Progenitor cell of endocrine pancreas (in vitro differentiated cells): ENCODE measurements around the gene DPH6. TPM values are rescaled to one million over a fixed set of nuclear protein-coding genes. Genes with fewer than 3 reads are reported as not detected.
A peak's percentile ranks its signal among the peaks of the same experiment; 100 is the strongest.

Experiments
- DNase-seq: peaks from one replicate; pipeline ENCODE4 v3.0.0; 2021; ENCODE audit warnings: low spot score; ENCODE audit not compliant: unreplicated experiment
- H3K27ac Mint-ChIP-seq: 2 replicates; pipeline ENCODE4 v1.8.0; 2021; ENCODE audit warnings: mild to moderate bottlenecking, moderate library complexity, mixed read lengths
- H3K27me3 Mint-ChIP-seq: 2 replicates; pipeline ENCODE4 v1.8.0; 2021; ENCODE audit warnings: mixed read lengths
- H3K36me3 Mint-ChIP-seq: 2 replicates; pipeline ENCODE4 v1.8.0; 2022; ENCODE audit warnings: mixed read lengths; ENCODE audit not compliant: insufficient read depth
- H3K4me1 Mint-ChIP-seq: 2 replicates; pipeline ENCODE4 v1.8.0; 2021; ENCODE audit warnings: low read depth, mixed read lengths
- H3K4me3 Mint-ChIP-seq: 2 replicates; pipeline ENCODE4 v1.8.0; 2021; ENCODE audit warnings: low read depth, mild to moderate bottlenecking, moderate library complexity, mixed read lengths
- H3K9me3 Mint-ChIP-seq: 2 replicates; pipeline ENCODE4 v1.8.0; 2021; ENCODE audit warnings: low read depth, mixed read lengths
- total RNA-seq: library from RNA; stranded (reverse); gene quantifications from 2 replicates; pipeline ENCODE4 v1.2.1, GENCODE V29; 2021
- TF ChIP-seq, protein P1 (sequence below): fragments of 200-600 bp; sonication (generic); IDR thresholded peaks from one replicate; pipeline ENCODE4 v1.5.0; 2021; ENCODE audit warnings: antibody characterized with exemption, mild to moderate bottlenecking; ENCODE audit not compliant: unreplicated experiment

The DPH6 gene
- total RNA-seq, 1 donor from 2014 or later: 11.4 TPM

DNA sequence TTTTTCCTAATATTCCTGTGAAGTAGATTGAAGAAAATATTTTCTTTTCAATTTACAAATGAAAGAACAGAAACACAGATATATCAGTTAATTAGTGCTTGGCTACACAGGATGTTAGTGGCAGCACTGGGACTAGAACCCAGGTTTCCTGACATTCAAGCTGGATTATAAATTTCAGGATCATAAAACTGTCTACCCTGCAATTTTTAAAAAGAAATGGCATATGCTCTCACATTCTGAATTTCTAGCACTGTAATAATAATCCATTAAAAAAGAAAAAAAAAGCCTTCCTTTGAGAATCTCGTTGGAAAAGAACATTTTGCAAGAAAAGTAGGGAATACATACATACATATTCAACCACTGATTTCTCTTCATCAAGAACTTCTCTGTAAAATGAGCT is 9.3 kb upstream of the DPH6 start:
- Mint-ChIP-seq H3K4me1 (peaks cover 2% of the 10 kb centered on the region), H3K4me3 (no peak overlapping the region), H3K27ac (no peak overlapping the region), H3K9me3 (no peaks in the 10 kb centered on the region), H3K27me3 (no peaks in the 10 kb centered on the region), H3K36me3 (no peaks in the 10 kb centered on the region)
- DNase-seq: no peak
- TF ChIP-seq, protein P1, sequence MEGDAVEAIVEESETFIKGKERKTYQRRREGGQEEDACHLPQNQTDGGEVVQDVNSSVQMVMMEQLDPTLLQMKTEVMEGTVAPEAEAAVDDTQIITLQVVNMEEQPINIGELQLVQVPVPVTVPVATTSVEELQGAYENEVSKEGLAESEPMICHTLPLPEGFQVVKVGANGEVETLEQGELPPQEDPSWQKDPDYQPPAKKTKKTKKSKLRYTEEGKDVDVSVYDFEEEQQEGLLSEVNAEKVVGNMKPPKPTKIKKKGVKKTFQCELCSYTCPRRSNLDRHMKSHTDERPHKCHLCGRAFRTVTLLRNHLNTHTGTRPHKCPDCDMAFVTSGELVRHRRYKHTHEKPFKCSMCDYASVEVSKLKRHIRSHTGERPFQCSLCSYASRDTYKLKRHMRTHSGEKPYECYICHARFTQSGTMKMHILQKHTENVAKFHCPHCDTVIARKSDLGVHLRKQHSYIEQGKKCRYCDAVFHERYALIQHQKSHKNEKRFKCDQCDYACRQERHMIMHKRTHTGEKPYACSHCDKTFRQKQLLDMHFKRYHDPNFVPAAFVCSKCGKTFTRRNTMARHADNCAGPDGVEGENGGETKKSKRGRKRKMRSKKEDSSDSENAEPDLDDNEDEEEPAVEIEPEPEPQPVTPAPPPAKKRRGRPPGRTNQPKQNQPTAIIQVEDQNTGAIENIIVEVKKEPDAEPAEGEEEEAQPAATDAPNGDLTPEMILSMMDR: no peak

DNA sequence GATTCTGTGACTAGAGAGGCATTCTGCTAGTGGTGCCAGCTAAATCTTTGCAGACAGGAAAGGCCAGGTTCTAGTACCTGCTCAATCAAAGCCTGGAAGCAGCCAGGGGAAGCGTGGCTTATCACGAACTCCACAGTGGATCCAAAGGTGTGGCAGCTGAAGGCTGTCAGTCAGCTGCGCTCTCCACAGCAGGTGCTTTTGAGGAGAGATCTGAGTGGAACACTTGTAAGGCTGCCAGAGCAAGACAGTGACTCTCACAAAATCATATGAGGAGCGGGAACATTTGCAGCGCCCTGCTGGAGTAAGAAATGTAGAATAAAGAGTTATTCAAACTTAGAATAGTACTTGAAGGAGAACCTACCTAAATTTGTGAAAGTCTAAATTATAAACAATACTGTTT is 5.0 kb upstream of the DPH6 start:
- H3K4me1 Mint-ChIP-seq: peaks cover 14% of the 10 kb centered on the region
- DNase-seq: no peak
- no peaks in the 10 kb centered on the region for H3K27me3 Mint-ChIP-seq
- H3K4me3 Mint-ChIP-seq: no peak overlapping the region
- H3K36me3 Mint-ChIP-seq: peaks cover 4% of the 10 kb centered on the region
- H3K27ac Mint-ChIP-seq: peak overlapping the region; percentile 38
- peaks cover 8% of the 10 kb centered on the region for H3K9me3 Mint-ChIP-seq
- TF ChIP-seq, protein P1: no peak

DNA sequence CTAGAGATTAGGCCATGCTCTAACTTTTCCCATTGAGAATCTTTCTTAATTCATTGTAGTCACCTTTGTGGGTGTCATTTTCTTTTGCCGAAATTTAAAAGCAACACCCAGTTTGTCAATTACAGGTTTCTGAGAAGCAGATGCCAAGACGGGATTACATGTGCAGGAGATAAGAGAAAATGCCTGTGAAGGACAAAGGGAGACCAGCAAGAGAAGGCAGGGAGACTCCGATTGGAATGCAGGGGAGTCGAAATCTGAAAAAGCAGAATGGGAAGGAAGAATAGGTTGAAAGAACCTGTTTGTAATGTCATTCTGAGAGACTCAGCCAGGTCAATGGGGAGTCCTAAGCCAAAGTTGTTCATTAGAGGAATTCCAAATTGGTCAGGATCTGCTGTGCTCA is 3.6 kb upstream of the DPH6 start:
- H3K27ac Mint-ChIP-seq: no peak overlapping the region
- peaks cover 20% of the 10 kb centered on the region for H3K4me1 Mint-ChIP-seq
- H3K36me3 Mint-ChIP-seq: peaks cover 4% of the 10 kb centered on the region
- peaks cover 8% of the 10 kb centered on the region for H3K9me3 Mint-ChIP-seq
- no peaks in the 10 kb centered on the region for H3K27me3 Mint-ChIP-seq
- no peak for DNase-seq
- H3K4me3 Mint-ChIP-seq: no peak overlapping the region
- TF ChIP-seq, protein P1: no peak

DNA sequence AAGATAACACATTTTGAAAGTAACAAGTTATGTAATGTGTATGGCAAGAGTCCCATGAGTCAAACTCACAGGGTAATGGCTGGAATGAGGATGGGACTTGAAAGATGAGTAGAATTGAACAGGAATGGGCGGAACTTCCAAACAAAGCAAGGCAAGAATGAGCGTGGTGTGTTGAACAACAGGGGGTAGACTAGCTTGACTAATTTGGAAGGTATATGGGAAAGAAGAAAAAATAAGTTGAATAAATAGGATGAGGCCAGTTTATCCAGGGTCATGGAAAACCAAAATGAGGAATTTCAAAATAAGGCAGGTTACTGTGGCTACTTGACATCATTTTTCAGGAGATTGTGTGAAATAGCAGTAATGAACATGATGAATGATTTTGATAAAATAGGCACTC is 2.5 kb upstream of the DPH6 start:
- TF ChIP-seq, protein P1: no peak
- no peak overlapping the region for H3K4me3 Mint-ChIP-seq
- H3K27ac Mint-ChIP-seq: no peak overlapping the region
- peaks cover 4% of the 10 kb centered on the region for H3K36me3 Mint-ChIP-seq
- peaks cover 8% of the 10 kb centered on the region for H3K9me3 Mint-ChIP-seq
- H3K4me1 Mint-ChIP-seq: peaks cover 23% of the 10 kb centered on the region
- H3K27me3 Mint-ChIP-seq: no peaks in the 10 kb centered on the region
- no peak for DNase-seq

DNA sequence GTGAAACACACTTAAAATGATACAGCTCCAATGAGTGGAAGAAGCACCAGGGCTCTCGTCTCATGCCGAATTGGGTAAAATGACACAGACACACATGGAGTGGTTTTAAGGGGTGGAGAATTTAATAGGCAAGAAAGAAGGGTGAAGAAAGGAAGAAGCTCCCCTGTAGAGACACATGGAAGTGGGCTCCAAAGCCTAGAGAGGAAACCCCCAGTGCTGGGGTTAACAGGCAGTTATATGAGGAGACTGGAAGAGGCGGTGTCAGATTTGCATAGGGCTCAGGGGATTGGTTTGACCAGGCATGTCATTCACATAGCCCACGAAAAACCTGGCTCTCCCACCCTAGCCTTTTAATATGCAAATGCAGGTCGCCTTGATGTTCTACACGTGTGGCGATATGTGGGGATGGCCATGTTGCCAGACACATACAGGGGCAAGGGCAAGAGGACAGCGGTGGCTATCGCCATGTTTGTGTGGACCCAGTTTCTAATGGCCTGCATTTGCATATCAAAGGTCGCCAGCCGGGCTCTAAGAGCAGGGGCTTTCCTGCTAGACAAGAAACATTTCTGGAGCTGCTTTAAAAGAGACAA is 1.9 kb upstream of the DPH6 start:
- no peaks in the 10 kb centered on the region for H3K27me3 Mint-ChIP-seq
- H3K27ac Mint-ChIP-seq: peak overlapping the region; percentile 97
- H3K36me3 Mint-ChIP-seq: peaks cover 4% of the 10 kb centered on the region
- TF ChIP-seq, protein P1: no peak
- peaks cover 25% of the 10 kb centered on the region for H3K4me1 Mint-ChIP-seq
- H3K9me3 Mint-ChIP-seq: peaks cover 8% of the 10 kb centered on the region
- peak overlapping the region; percentile 50 for H3K4me3 Mint-ChIP-seq
- no peak for DNase-seq
